ENCODE data around the gene NEU3.

Gene NEU3

GRCh38 chr11:75032550-75032935, 43.8 kb downstream of the NEU3 start:
- TF ChIP-seq GATA2 (IDR thresholded peaks at IDR 0.05; ENCODE audit: low read depth, low read length) (no peak), GATA3 (IDR thresholded peaks at IDR 0.05; ENCODE audit: low read depth, low read length) (no peak)

DNA sequence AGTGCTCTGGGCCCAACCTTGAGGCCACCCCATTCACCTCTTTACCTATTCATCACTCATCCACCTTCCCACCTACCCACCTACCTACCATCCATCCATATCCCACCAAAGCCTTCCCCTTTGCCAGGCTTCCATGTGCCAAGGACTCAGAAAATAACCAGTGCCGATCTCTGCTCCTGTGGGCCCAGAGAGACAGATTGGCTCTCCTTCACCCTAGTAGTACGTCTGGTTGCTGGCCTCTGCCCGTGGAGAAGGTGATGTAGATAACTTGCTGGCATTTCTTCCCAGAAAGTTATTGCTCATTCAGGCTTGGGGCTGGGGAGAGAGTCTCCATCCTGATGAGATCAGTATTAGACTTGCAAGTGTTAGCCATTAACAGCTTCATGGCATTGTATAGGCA, 45.2 kb downstream of the NEU3 start:
- TF ChIP-seq GATA3 (IDR thresholded peaks at IDR 0.05; ENCODE audit: low read depth, low read length) (no peak), GATA2 (IDR thresholded peaks at IDR 0.05; ENCODE audit: low read depth, low read length) (no peak)

DNA sequence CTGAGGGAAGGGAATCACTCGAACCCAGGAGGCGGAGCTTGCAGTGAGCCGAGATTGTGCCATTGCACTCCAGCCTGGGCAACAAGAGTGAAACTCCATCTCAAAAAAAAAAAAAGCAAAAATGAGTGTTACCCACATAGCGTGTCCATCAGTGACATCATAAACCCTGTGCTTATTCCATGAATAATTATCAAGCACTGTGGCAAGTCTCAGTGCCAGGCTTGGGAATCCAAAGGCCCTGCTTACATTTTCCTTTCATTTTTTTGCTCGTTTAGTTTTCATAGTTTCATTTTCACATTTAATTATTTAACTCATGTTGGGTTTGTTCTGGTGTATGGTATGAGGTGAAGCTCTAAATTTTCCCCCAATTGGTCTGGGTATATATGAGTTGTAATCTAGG, 46.5 kb downstream of the NEU3 start:
- TF ChIP-seq GATA3 (IDR thresholded peaks at IDR 0.05; ENCODE audit: low read depth, low read length) (no peak), GATA2 (IDR thresholded peaks at IDR 0.05; ENCODE audit: low read depth, low read length) (no peak)

DNA sequence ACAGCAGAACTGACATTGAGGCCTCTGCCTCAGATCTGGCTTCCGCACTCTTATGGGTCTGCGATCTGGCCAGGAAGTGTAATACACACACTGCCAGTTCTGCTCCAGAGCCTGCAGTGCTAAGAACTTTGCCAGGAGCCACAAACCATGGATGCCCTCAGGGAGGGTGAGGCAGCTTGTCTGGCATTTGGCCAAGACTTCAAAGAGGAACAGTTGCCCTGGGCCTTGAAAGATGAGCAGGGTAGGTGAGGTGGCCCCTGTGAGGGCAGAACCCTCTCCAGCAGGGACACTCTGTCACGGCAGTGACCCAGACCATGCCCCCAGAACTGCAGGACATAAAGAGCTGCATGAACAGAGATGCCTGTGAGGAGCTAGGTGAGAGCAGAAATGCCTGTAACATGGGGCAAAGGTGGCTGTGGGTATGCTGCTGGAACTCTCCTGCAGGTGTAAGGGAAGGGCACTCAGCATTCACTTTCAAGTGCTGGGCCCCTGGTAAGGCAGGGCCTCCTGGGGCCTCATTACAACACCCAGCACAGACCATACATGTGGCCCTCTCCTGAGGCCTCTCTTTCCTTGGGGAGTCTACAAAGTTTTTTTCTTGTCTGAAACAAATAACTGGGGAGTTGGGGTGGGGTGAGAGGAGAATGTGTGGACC, 47.3 kb downstream of the NEU3 start:
- no peak for TF ChIP-seq GATA2 (IDR thresholded peaks at IDR 0.05; ENCODE audit: low read depth, low read length)
- TF ChIP-seq GATA3 (IDR thresholded peaks at IDR 0.05; ENCODE audit: low read depth, low read length), result no peak

DNA sequence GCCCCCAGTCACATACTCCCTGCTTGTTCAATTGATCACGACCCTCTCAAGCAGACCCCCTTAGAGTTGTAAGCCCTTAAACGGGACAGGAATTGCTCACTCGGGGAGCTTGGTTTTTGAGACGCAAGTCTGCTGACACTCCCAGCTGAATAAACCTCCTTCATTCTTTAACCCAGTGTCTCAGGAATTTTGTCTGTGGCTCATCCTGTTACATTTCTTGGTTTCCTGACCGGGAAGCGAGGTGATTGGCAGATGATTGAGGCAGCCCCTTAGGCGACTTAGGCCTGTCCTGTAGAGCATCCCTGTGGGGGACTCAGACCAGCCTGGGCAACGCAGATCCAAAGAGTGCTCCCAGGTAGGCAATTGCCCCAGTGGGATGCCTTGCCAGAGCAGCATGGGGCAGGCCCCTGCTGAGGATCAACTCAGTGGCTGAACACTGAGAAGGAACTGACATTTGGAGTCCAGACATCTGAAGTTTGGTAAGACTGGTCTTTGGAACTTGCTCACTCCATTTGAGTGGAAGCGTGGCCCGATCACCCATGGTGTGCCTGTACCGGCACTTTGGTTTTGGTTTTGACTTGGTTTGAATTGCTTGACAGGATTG, 51.5 kb downstream of the NEU3 start:
- no peak for TF ChIP-seq GATA3 (IDR thresholded peaks at IDR 0.05; ENCODE audit: low read depth, low read length)
- no peak for TF ChIP-seq GATA2 (IDR thresholded peaks at IDR 0.05; ENCODE audit: low read depth, low read length)

DNA sequence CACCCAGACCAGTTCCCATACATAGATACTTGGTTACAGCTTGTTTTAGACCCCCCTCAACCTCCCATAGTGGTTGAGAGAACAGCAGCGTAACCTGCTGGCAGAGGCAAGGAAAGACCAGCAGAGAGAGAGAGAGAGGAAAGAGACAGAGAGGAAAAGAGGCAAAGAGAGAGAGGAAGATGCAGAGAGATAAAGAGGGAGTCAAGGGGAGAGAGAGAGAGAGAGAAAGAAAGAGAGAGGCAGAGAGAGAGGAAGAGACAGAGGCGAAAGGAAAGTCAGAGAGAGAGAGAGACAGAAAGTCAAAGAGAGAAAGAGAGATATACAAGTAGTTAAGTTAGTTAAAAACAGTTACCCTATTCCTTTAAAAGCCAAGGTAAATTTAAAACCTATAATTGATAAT, 52.5 kb downstream of the NEU3 start:
- TF ChIP-seq GATA2 (IDR thresholded peaks at IDR 0.05; ENCODE audit: low read depth, low read length) (no peak), GATA3 (IDR thresholded peaks at IDR 0.05; ENCODE audit: low read depth, low read length) (no peak)

- TF ChIP-seq GATA3 (IDR thresholded peaks at IDR 0.05; ENCODE audit: low read depth, low read length) (no peak), GATA2 (IDR thresholded peaks at IDR 0.05; ENCODE audit: low read depth, low read length) (no peak)
These were observed 58.5 kb downstream of the NEU3 start for GRCh38 chr11:75047191-75047590.

DNA sequence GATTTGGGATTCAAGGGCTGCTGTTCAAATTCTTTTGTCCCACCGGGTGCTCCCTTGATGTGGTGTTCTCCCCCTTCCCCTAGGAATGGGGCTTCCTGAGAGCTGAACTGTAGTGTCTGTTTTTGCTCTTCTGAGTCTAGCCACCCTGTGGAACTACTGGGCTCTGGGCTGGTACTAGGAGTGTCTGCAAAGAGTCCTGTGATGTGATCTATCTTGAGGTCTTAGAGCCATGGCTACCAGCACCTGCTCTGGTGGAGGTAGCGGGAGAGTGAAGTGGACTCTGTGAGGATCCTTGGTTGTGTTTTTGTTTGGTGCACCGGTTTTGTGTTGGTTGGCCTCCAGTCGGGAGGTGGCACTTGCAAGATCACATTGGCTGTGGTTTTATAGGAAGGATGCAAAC, 61.8 kb downstream of the NEU3 start:
- no peak for TF ChIP-seq GATA3 (IDR thresholded peaks at IDR 0.05; ENCODE audit: low read depth, low read length)
- no peak for TF ChIP-seq GATA2 (IDR thresholded peaks at IDR 0.05; ENCODE audit: low read depth, low read length)

- TF ChIP-seq GATA3 (IDR thresholded peaks at IDR 0.05; ENCODE audit: low read depth, low read length) (no peak), GATA2 (IDR thresholded peaks at IDR 0.05; ENCODE audit: low read depth, low read length) (no peak)
These were observed 62.3 kb downstream of the NEU3 start for GRCh38 chr11:75051043-75051442.

- no peak for TF ChIP-seq GATA2 (IDR thresholded peaks at IDR 0.05; ENCODE audit: low read depth, low read length)
- no peak for TF ChIP-seq GATA3 (IDR thresholded peaks at IDR 0.05; ENCODE audit: low read depth, low read length)
These were observed 63.7 kb downstream of the NEU3 start for GRCh38 chr11:75052457-75052856.

DNA sequence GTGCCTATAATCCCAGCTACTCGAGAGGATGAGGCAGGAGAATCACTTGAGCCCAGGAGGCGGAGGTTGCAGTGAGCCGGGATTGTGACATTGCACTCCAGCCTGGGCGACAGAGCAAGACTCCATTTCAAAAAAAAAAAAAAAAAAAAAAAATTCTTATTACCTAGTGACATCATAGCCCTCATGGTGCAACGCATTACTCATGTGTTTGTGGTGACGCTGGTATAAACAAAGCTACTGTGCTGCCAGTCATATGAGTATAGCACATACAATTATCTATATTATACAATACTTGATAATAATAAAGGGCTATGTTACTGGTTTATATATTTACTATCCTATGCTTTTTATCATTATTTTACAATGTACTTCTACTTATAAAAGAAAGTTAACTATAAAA, 66.8 kb downstream of the NEU3 start:
- TF ChIP-seq GATA3 (IDR thresholded peaks at IDR 0.05; ENCODE audit: low read depth, low read length) (no peak), GATA2 (IDR thresholded peaks at IDR 0.05; ENCODE audit: low read depth, low read length) (no peak)

GRCh38 chr11:75056814-75057213, 68.1 kb downstream of the NEU3 start:
- TF ChIP-seq GATA2 (IDR thresholded peaks at IDR 0.05; ENCODE audit: low read depth, low read length), result no peak
- no peak for TF ChIP-seq GATA3 (IDR thresholded peaks at IDR 0.05; ENCODE audit: low read depth, low read length)

DNA sequence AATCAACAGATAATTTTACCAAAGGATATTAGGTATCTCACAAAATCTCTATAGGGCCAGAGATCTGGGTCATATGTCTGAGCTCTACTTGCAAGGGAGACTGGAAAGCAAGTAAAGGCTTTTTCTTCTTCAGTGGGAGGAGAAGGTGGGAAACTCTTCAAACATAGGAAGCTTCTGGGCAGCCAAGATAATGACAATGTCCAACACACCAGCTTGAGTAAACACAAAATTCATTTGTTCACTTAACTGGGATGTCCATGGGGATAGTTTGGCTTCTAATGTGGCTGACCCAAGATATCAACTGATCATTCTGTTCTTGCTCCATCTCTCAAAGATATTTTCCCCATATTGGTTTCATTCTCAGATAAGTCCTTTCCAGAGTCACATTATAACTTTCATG, 70.6 kb downstream of the NEU3 start:
- no peak for TF ChIP-seq GATA2 (IDR thresholded peaks at IDR 0.05; ENCODE audit: low read depth, low read length)
- TF ChIP-seq GATA3 (IDR thresholded peaks at IDR 0.05; ENCODE audit: low read depth, low read length), result no peak

GRCh38 chr11:75063741-75064314, 75.1 kb downstream of the NEU3 start:
- TF ChIP-seq GATA2 (IDR thresholded peaks at IDR 0.05; ENCODE audit: low read depth, low read length), result no peak
- no peak for TF ChIP-seq GATA3 (IDR thresholded peaks at IDR 0.05; ENCODE audit: low read depth, low read length)

GRCh38 chr11:75066061-75066460, 77.3 kb downstream of the NEU3 start:
- TF ChIP-seq GATA2 (IDR thresholded peaks at IDR 0.05; ENCODE audit: low read depth, low read length) (no peak), GATA3 (IDR thresholded peaks at IDR 0.05; ENCODE audit: low read depth, low read length) (no peak)
